Measurements from ENCODE around the gene TNFRSF13B. TPM values are rescaled to one million over a fixed set of nuclear protein-coding genes. Genes with fewer than 3 reads are reported as not detected.

Gene TNFRSF13B
- total and polyA plus RNA-seq, 2 donors from 2014 or later: 1.4 TPM; not detected in 1

DNA sequence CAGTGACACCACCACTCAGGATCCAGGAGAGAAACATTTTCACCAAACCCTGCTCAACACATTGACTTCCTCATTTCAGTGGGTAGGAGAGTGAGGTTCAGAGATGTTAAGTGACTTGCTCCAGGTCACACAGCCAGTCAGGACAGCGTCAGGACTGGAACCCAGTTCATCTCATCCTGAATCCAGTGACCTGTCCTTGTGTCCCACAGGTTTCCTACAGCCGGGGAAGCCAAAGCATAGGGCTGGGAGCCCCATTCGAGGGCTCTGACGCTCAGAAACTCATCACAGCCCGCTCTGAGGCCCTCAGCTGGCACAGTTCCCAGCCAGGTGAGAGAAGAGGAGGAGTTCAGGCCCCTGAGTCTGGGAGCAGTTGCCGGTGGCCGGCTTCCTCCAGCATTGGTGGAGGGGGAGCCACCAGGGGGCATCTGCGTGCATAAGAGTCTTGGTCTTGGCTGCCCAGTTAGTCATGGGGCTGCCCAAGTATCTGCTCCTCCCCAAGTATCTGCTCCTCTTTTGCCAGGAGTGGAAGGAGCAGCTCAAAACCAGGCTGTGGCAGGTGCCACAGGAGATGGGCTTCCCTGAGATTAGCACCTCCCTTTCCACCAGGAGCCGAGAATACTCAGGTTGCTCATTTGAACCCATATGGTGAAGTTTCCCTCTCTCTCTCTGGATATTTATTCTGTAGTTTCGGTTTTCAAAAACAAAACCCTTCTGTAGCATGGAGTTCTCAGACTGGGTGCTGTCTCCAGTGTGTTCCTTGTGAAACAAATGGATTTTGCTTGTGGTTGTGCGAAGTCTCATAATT is 56.0 kb downstream of the TNFRSF13B start:
- H3K9me3 ChIP-seq (ENCODE audit: control insufficient read depth in 2 of 3, insufficient read depth in 1 of 3, low read length in 3 of 3): no peaks in the 10 kb centered on the region
- H3K4me3 ChIP-seq (ENCODE audit: low read length in 3 of 3): no peak overlapping the region
- TF ChIP-seq, protein P1, sequence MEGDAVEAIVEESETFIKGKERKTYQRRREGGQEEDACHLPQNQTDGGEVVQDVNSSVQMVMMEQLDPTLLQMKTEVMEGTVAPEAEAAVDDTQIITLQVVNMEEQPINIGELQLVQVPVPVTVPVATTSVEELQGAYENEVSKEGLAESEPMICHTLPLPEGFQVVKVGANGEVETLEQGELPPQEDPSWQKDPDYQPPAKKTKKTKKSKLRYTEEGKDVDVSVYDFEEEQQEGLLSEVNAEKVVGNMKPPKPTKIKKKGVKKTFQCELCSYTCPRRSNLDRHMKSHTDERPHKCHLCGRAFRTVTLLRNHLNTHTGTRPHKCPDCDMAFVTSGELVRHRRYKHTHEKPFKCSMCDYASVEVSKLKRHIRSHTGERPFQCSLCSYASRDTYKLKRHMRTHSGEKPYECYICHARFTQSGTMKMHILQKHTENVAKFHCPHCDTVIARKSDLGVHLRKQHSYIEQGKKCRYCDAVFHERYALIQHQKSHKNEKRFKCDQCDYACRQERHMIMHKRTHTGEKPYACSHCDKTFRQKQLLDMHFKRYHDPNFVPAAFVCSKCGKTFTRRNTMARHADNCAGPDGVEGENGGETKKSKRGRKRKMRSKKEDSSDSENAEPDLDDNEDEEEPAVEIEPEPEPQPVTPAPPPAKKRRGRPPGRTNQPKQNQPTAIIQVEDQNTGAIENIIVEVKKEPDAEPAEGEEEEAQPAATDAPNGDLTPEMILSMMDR (IDR thresholded peaks at IDR 0.05; ENCODE audit: borderline replicate concordance, extremely low read depth, insufficient read depth): peak; percentile 12
- H3K27ac ChIP-seq (ENCODE audit: low read depth in 2 of 2, low read length in 2 of 2): no peak overlapping the region
- H3K36me3 ChIP-seq (ENCODE audit: control insufficient read depth in 2 of 3, insufficient read depth in 3 of 3, low read length in 3 of 3): no peaks in the 10 kb centered on the region
- intact Hi-C loops (cut with DNase I): no loop called here
- H3K9ac ChIP-seq (ENCODE audit: low read length in 3 of 3): no peak overlapping the region
- H3K4me1 ChIP-seq (ENCODE audit: control insufficient read depth in 2 of 3, insufficient read depth in 2 of 3, low read depth in 1 of 3, low read length in 3 of 3): no peaks in the 10 kb centered on the region
- DNase-seq (peak in 3 of 5 donors; percentile 51 to 58 (median 54)), FAIRE-seq (no peak)
- no peaks in the 10 kb centered on the region for H3K27me3 ChIP-seq (ENCODE audit: control insufficient read depth, insufficient read depth, low read length)

DNA sequence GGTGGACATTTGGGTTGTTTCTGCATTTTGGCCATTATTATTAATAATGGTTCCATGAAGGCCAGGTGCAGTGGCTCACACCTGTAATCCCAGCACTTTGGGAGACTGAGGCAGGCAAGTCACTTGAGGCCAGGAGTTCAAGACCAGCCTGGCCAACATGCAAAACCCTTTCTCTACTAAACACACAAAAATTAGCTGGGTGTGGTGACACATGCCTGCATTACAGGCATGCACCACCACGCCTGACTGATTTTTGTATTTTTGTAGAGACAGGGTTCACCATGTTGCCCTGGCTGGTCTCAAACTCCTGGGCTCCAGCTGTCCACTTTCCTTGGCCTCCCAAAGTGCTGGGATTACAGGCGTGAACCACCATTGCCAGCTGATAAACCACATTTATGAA is 58.5 kb downstream of the TNFRSF13B start:
- DNase-seq: peak in 1 of 5 donors; percentile 8
- TF ChIP-seq, protein P1 (IDR thresholded peaks at IDR 0.05; ENCODE audit: borderline replicate concordance, extremely low read depth, insufficient read depth): no peak
- Histone ChIP-seq H3K9me3 (ENCODE audit: control insufficient read depth in 2 of 3, insufficient read depth in 1 of 3, low read length in 3 of 3) (no peaks in the 10 kb centered on the region), H3K36me3 (ENCODE audit: control insufficient read depth in 2 of 3, insufficient read depth in 3 of 3, low read length in 3 of 3) (no peaks in the 10 kb centered on the region), H3K27me3 (ENCODE audit: control insufficient read depth, insufficient read depth, low read length) (no peaks in the 10 kb centered on the region), H3K4me3 (ENCODE audit: low read length in 3 of 3) (no peak overlapping the region), H3K4me1 (ENCODE audit: control insufficient read depth in 2 of 3, insufficient read depth in 2 of 3, low read depth in 1 of 3, low read length in 3 of 3) (no peaks in the 10 kb centered on the region), H3K9ac (ENCODE audit: low read length in 3 of 3) (no peak overlapping the region), H3K27ac (ENCODE audit: low read depth in 2 of 2, low read length in 2 of 2) (no peak overlapping the region)
- intact Hi-C loops (cut with DNase I): no loop called here
- no peak for FAIRE-seq

DNA sequence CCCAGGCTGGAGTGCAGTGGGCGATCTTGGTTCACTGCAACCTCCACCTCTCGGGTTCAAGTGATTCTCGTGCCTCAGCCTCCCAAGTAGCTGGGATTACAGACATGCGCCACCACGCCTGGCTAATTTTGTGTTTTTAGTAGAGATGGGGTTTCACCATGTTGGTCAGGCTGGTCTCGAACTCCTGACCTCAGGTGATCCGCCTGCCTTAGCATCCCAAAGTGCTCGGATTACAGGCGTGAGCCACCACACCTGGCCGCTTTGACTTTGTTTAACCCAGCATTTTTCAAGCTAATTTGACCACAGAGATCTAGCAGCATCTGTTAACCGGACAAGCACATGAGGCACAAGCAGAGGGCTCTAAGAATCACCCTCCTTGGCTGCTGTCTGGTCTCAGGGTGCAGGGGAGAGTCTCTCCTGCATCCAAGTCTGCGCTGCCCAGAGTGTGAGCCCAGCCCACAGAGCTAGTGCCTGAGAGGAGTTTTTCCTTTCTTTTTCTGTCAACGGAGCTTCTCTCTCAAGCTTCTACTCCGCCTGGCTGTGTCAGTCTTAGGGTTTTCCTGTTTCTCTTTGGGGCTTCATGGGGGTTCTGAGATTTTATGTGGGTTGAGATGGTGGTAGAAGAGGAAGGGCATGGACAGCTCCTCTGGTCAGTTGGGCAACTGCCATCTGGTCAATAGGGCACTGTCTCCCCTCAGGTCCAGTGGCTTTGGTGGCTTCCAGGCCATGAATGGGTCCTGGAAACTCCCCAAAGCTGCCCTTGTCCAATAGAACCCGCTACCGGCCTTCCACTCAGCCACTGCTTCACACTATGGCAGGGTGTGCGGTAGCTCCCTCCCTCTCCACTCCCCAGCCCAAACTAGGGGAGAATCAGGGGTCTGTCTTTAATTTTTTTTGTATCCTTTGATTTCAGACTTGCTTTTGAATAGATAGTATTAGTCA is 59.6 kb downstream of the TNFRSF13B start:
- H3K4me1 ChIP-seq (ENCODE audit: control insufficient read depth in 2 of 3, insufficient read depth in 2 of 3, low read depth in 1 of 3, low read length in 3 of 3): no peaks in the 10 kb centered on the region
- H3K36me3 ChIP-seq (ENCODE audit: control insufficient read depth in 2 of 3, insufficient read depth in 3 of 3, low read length in 3 of 3): no peaks in the 10 kb centered on the region
- TF ChIP-seq, protein P1 (IDR thresholded peaks at IDR 0.05; ENCODE audit: borderline replicate concordance, extremely low read depth, insufficient read depth): no peak
- FAIRE-seq (no peak), DNase-seq (peak in 3 of 5 donors; percentile 4 to 18 (median 10))
- H3K27ac ChIP-seq (ENCODE audit: low read depth in 2 of 2, low read length in 2 of 2): no peak overlapping the region
- no peaks in the 10 kb centered on the region for H3K9me3 ChIP-seq (ENCODE audit: control insufficient read depth in 2 of 3, insufficient read depth in 1 of 3, low read length in 3 of 3)
- H3K27me3 ChIP-seq (ENCODE audit: control insufficient read depth, insufficient read depth, low read length): no peaks in the 10 kb centered on the region
- no peak overlapping the region for H3K4me3 ChIP-seq (ENCODE audit: low read length in 3 of 3)
- no peak overlapping the region for H3K9ac ChIP-seq (ENCODE audit: low read length in 3 of 3)
- intact Hi-C loops (cut with DNase I): no loop called here
